Immature natural killer cell (primary cell): Measurements from ENCODE around the gene NPAS3. TPM values are rescaled to one million over a fixed set of nuclear protein-coding genes. Genes with fewer than 3 reads are reported as not detected.

Experiments used
- DNase-seq, 3 donors: peaks; one replicate each; pipeline ENCODE4 v3.0.0; 2022; ENCODE audit warnings: mixed read lengths in 1 of 3
- H3K27ac Mint-ChIP-seq, 6 donors: one replicate each; pipeline ENCODE4 v1.8.0; 2020; ENCODE audit warnings: mixed read lengths in 6 of 6, mild to moderate bottlenecking in 5 of 6, inconsistent platforms in 4 of 6, moderate library complexity in 3 of 6
- H3K27me3 Mint-ChIP-seq, 3 donors: one replicate each; pipeline ENCODE4 v1.8.0; 2020 to 2021; ENCODE audit warnings: low read depth in 3 of 3, mild to moderate bottlenecking in 3 of 3, mixed read lengths in 3 of 3, moderate library complexity in 3 of 3, inconsistent platforms in 1 of 3
- H3K36me3 Mint-ChIP-seq, 3 donors: one replicate each; pipeline ENCODE4 v1.8.0; 2020; ENCODE audit warnings: mixed read lengths in 3 of 3, inconsistent platforms in 2 of 3, mild to moderate bottlenecking in 2 of 3
- H3K4me1 Mint-ChIP-seq, 2 donors: one replicate each; pipeline ENCODE4 v1.8.0; 2020; ENCODE audit warnings: inconsistent platforms in 2 of 2, mild to moderate bottlenecking in 2 of 2, mixed read lengths in 2 of 2, moderate library complexity in 1 of 2
- H3K4me3 Mint-ChIP-seq, 5 donors: one replicate each; pipeline ENCODE4 v1.8.0; 2020; ENCODE audit warnings: mild to moderate bottlenecking in 5 of 5, mixed read lengths in 5 of 5, inconsistent platforms in 3 of 5, moderate library complexity in 3 of 5
- H3K9me3 Mint-ChIP-seq, 6 donors: one replicate each; pipeline ENCODE4 v1.8.0; 2020; ENCODE audit warnings: mild to moderate bottlenecking in 6 of 6, mixed read lengths in 6 of 6, inconsistent platforms in 4 of 6, moderate library complexity in 3 of 6
- polyA plus RNA-seq, 3 donors: library from polyadenylated mRNA; unstranded; fragments of 300-500 nt; fragmentation: Illumina TruSeq; gene quantifications; one replicate each; pipeline ENCODE4 v1.2.3, GENCODE V29; 2021

NPAS3 gene
- polyA plus RNA-seq, 3 donors from 2014 or later: not detected

GRCh38 chr14:33486332-33486890, 547.7 kb downstream of the NPAS3 start:
- no peak for DNase-seq
- H3K27ac Mint-ChIP-seq: no peak overlapping the region
- peaks cover 3 to 39% (median 5%) of the 10 kb centered on the region in 6 donors for H3K9me3 Mint-ChIP-seq
- no peak overlapping the region for H3K4me3 Mint-ChIP-seq
- H3K27me3 Mint-ChIP-seq: peaks cover 1 to 5% (median 3%) of the 10 kb centered on the region in 3 donors
- no peaks in the 10 kb centered on the region for H3K4me1 Mint-ChIP-seq
- no peaks in the 10 kb centered on the region for H3K36me3 Mint-ChIP-seq

DNA sequence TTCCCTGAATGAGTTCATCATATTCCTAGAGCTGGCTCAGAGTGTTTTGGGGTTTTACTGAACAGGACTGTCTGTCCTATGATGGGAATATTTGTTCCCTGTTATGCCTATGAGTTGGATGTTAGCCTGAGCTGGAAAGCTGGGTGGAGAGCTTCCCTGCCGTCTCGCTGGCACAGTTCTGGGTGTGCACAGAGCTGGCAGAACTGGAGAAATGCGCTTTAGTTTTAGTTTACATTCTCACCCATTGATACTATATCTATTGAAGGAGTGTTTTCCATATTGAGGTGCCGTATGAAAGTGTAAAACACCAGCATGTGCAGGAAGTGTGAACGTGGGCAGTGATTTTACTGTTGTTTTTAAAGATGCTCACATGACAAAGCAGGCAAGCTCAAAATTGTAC, 549.9 kb downstream of the NPAS3 start:
- no peak overlapping the region for H3K4me3 Mint-ChIP-seq
- H3K4me1 Mint-ChIP-seq: no peaks in the 10 kb centered on the region
- H3K36me3 Mint-ChIP-seq: no peaks in the 10 kb centered on the region
- peaks cover 0 to 4% (median 0%) of the 10 kb centered on the region in 3 donors for H3K27me3 Mint-ChIP-seq
- H3K9me3 Mint-ChIP-seq: peaks cover 3 to 36% (median 6%) of the 10 kb centered on the region in 6 donors
- no peak for DNase-seq
- no peak overlapping the region for H3K27ac Mint-ChIP-seq

GRCh38 chr14:33490555-33490954, 551.9 kb downstream of the NPAS3 start:
- Mint-ChIP-seq H3K4me1 (no peaks in the 10 kb centered on the region), H3K4me3 (no peak overlapping the region), H3K36me3 (no peaks in the 10 kb centered on the region), H3K27me3 (peaks cover 0 to 4% (median 2%) of the 10 kb centered on the region in 3 donors), H3K9me3 (peaks cover 3 to 34% (median 9%) of the 10 kb centered on the region in 6 donors), H3K27ac (no peak overlapping the region)
- DNase-seq: no peak

DNA sequence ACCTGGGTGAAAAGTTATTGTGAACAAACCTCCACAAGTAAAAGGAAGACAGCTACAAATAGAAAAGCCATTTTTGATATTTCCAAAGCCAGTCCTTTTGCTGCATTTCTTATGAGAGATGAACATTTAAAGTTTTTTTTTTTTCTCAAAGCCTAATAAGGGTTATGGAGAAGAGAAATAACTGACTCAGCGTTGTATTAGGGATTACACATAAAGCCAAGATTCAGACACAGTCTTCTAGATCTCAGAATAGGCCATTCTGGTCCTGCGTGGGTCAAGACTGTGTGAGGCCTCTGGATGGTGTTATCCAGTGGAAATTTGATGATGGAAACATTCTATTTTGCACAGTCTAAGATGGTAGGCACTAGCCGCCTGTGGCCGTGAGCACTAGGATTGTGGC, 552.4 kb downstream of the NPAS3 start:
- no peak for DNase-seq
- peaks cover 0 to 34% (median 10%) of the 10 kb centered on the region in 6 donors for H3K9me3 Mint-ChIP-seq
- H3K4me3 Mint-ChIP-seq: no peak overlapping the region
- no peak overlapping the region for H3K27ac Mint-ChIP-seq
- H3K4me1 Mint-ChIP-seq: no peaks in the 10 kb centered on the region
- peaks cover 0 to 4% (median 2%) of the 10 kb centered on the region in 3 donors for H3K27me3 Mint-ChIP-seq
- no peaks in the 10 kb centered on the region for H3K36me3 Mint-ChIP-seq

GRCh38 chr14:33492491-33492890, 553.8 kb downstream of the NPAS3 start:
- peaks cover 2% of the 10 kb centered on the region in 3 donors for H3K27me3 Mint-ChIP-seq
- H3K9me3 Mint-ChIP-seq: peaks cover 0 to 23% (median 14%) of the 10 kb centered on the region in 6 donors
- DNase-seq: no peak
- no peaks in the 10 kb centered on the region for H3K36me3 Mint-ChIP-seq
- H3K4me1 Mint-ChIP-seq: no peaks in the 10 kb centered on the region
- H3K4me3 Mint-ChIP-seq: no peak overlapping the region
- H3K27ac Mint-ChIP-seq: no peak overlapping the region

- Mint-ChIP-seq H3K27ac (no peak overlapping the region), H3K36me3 (no peaks in the 10 kb centered on the region), H3K27me3 (peaks cover 0 to 2% (median 2%) of the 10 kb centered on the region in 3 donors), H3K9me3 (peaks cover 0 to 19% (median 14%) of the 10 kb centered on the region in 6 donors), H3K4me1 (no peaks in the 10 kb centered on the region), H3K4me3 (no peak overlapping the region)
- no peak for DNase-seq
Observed at GRCh38 chr14:33493266-33493665, 554.6 kb downstream of the NPAS3 start.

GRCh38 chr14:33493990-33494389, 555.3 kb downstream of the NPAS3 start:
- H3K4me3 Mint-ChIP-seq: no peak overlapping the region
- H3K27ac Mint-ChIP-seq: no peak overlapping the region
- H3K27me3 Mint-ChIP-seq: peaks cover 0 to 2% (median 2%) of the 10 kb centered on the region in 3 donors
- peaks cover 0 to 19% (median 14%) of the 10 kb centered on the region in 6 donors for H3K9me3 Mint-ChIP-seq
- H3K4me1 Mint-ChIP-seq: no peaks in the 10 kb centered on the region
- DNase-seq: no peak
- no peaks in the 10 kb centered on the region for H3K36me3 Mint-ChIP-seq

GRCh38 chr14:33499687-33500086, 561.0 kb downstream of the NPAS3 start:
- Mint-ChIP-seq H3K4me1 (no peaks in the 10 kb centered on the region), H3K4me3 (no peak overlapping the region), H3K9me3 (peaks cover 12 to 30% (median 16%) of the 10 kb centered on the region in 6 donors), H3K36me3 (no peaks in the 10 kb centered on the region), H3K27ac (no peak overlapping the region), H3K27me3 (peaks cover 0 to 2% (median 2%) of the 10 kb centered on the region in 3 donors)
- no peak for DNase-seq

DNA sequence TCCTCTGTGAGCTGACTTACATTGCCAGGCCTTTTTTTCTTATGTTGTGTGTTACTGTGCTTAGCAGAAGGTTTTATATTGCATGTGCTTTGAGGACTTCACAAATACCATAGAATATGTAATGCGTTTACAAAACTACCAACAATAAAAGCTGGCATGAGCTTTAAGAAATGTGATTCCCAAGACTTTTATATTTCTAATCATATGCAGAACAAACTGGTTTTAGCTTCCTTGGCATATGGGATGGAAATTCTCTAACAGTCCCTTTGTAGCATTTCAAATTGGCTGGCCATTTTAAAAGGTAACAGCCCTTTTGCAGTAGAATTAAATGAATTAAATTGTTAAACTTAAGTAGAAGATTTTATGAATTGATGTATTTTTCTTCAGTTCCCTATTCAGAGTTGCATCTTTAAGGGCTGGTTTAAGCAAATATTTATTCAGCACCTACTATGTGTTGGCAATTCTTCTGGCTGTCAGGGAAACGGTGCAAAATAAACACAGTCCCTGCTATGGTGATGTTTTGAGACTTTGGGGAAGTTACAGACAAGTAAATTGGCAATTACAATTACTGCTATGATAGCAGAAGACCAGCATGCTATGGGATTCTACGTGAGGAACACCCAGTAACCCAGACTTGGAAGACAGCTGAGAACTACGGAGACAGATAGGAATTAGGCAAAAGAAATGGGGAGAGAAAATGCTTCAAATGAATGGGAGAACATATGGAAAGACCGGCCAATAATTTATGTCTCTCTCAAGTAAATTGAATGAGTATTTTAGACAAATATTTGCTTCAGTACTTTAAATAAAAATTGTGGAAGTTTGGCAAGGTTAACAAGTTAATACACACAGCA, 565.8 kb downstream of the NPAS3 start:
- Mint-ChIP-seq H3K27me3 (no peaks in the 10 kb centered on the region), H3K4me3 (no peak overlapping the region), H3K36me3 (no peaks in the 10 kb centered on the region), H3K9me3 (peaks cover 0 to 38% (median 8%) of the 10 kb centered on the region in 6 donors), H3K4me1 (no peaks in the 10 kb centered on the region), H3K27ac (no peak overlapping the region)
- DNase-seq: no peak

- DNase-seq: no peak
- Mint-ChIP-seq H3K4me1 (no peaks in the 10 kb centered on the region), H3K27me3 (no peaks in the 10 kb centered on the region), H3K27ac (no peak overlapping the region), H3K36me3 (no peaks in the 10 kb centered on the region), H3K9me3 (peaks cover 0 to 41% (median 5%) of the 10 kb centered on the region in 6 donors), H3K4me3 (no peak overlapping the region)
Observed at GRCh38 chr14:33505266-33505962, 566.7 kb downstream of the NPAS3 start.

DNA sequence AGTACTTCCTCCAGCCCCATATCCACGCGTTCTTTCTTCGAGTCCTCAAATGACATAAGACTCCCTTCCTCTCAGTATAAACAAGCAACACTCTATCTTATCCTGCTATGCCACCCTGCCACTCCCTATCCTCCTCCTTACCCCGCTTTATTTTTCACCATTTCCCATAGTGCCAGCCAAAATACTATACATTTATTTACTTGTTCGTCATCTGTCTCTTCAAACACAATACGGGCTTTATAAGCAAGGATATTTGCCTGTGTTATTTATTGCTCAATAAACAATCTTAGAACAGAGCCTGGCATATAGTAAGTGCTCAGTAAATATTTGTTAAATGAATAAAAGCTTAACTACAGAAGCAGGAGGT, 567.3 kb downstream of the NPAS3 start:
- Mint-ChIP-seq H3K4me1 (no peaks in the 10 kb centered on the region), H3K4me3 (no peak overlapping the region), H3K36me3 (no peaks in the 10 kb centered on the region), H3K9me3 (peaks cover 0 to 41% (median 5%) of the 10 kb centered on the region in 6 donors), H3K27ac (no peak overlapping the region), H3K27me3 (no peaks in the 10 kb centered on the region)
- DNase-seq: no peak

- peaks cover 0 to 34% (median 3%) of the 10 kb centered on the region in 6 donors for H3K9me3 Mint-ChIP-seq
- H3K36me3 Mint-ChIP-seq: no peaks in the 10 kb centered on the region
- no peak overlapping the region for H3K27ac Mint-ChIP-seq
- DNase-seq: no peak
- H3K27me3 Mint-ChIP-seq: no peaks in the 10 kb centered on the region
- no peaks in the 10 kb centered on the region for H3K4me1 Mint-ChIP-seq
- no peak overlapping the region for H3K4me3 Mint-ChIP-seq
Observed at GRCh38 chr14:33508126-33509062, 569.7 kb downstream of the NPAS3 start.

DNA sequence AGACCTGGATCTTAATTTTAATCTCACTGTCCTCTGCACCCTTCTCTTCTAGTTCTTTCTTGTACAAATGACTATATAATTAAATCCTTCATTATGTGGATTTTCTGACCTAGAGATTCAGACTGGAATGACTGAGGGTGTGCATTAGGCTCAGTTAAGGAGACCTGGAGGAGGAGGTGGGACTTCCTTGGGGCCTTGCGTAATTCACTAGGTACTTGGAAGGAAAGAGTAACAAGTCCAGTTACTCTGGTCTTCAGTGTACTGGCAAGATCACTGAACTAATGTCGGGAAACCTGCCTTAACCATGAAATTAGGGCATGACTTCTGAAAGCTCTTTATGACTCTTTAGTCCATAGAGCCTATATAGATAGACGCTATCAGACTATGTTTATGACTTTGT, 570.8 kb downstream of the NPAS3 start:
- no peak overlapping the region for H3K4me3 Mint-ChIP-seq
- DNase-seq: no peak
- H3K27me3 Mint-ChIP-seq: no peaks in the 10 kb centered on the region
- no peak overlapping the region for H3K27ac Mint-ChIP-seq
- H3K36me3 Mint-ChIP-seq: no peaks in the 10 kb centered on the region
- H3K9me3 Mint-ChIP-seq: peaks cover 0 to 34% (median 3%) of the 10 kb centered on the region in 6 donors
- H3K4me1 Mint-ChIP-seq: no peaks in the 10 kb centered on the region
